IMR-90 (cell line): ENCODE measurements around the gene APOL5.

Experiments used
- BHLHE40 ChIP-seq: fragments of 150-350 bp; IDR thresholded peaks from 2 replicates; pipeline ENCODE4 v1.6.1; 2016; ENCODE audit warnings: mild to moderate bottlenecking, low read depth, low read length
- CEBPB ChIP-seq: IDR thresholded peaks from 2 replicates; pipeline ENCODE4 v1.6.1; 2012; ENCODE audit warnings: low read depth, low read length, improper control_type of control experiment
- FOS ChIP-seq: fragments of 150-350 bp; IDR thresholded peaks from 2 replicates; pipeline ENCODE4 v1.6.1; 2016; ENCODE audit warnings: low read depth, low read length
- MAFK ChIP-seq: IDR thresholded peaks from 2 replicates; pipeline ENCODE4 v1.6.1; 2012; ENCODE audit warnings: low read depth, low read length, improper control_type of control experiment
- MAZ ChIP-seq: IDR thresholded peaks from 2 replicates; pipeline ENCODE4 v1.6.1; 2012; ENCODE audit warnings: low read depth, mild to moderate bottlenecking, low read length, improper control_type of control experiment, moderate library complexity, borderline replicate concordance
- MXI1 ChIP-seq: IDR thresholded peaks from 2 replicates; pipeline ENCODE4 v1.6.1; 2012; ENCODE audit warnings: low read depth, mild to moderate bottlenecking, low read length, moderate library complexity, borderline replicate concordance
- POLR2A ChIP-seq: IDR thresholded peaks from 2 replicates; pipeline ENCODE4 v1.6.1; 2012; ENCODE audit warnings: mild to moderate bottlenecking, low read depth, low read length
- RAD21 ChIP-seq: IDR thresholded peaks from 2 replicates; pipeline ENCODE4 v1.6.1; 2012; ENCODE audit warnings: low read length, improper control_type of control experiment
- RCOR1 ChIP-seq: IDR thresholded peaks from 2 replicates; pipeline ENCODE4 v1.6.1; 2012; ENCODE audit warnings: mild to moderate bottlenecking, low read length, improper control_type of control experiment; ENCODE audit not compliant: insufficient replicate concordance
- RFX5 ChIP-seq: IDR thresholded peaks from 2 replicates; pipeline ENCODE4 v1.8.0; 2012; ENCODE audit warnings: low read depth, mild to moderate bottlenecking, low read length, moderate library complexity
- SMC3 ChIP-seq: fragments of 150-350 bp; IDR thresholded peaks from 2 replicates; pipeline ENCODE4 v1.6.1; 2016; ENCODE audit warnings: low read depth, mild to moderate bottlenecking, antibody characterized with exemption, low read length, moderate library complexity
- USF2 ChIP-seq: fragments of 150-350 bp; IDR thresholded peaks from 2 replicates; pipeline ENCODE4 v1.6.1; 2017; ENCODE audit warnings: mild to moderate bottlenecking, antibody characterized with exemption, low read length, low read depth
- TF ChIP-seq, protein P1 (sequence below): conservative IDR thresholded peaks from 2 replicates; pipeline ENCODE4 v1.5.1; 2012; ENCODE audit warnings: mild to moderate bottlenecking, low read depth, low read length, improper control_type of control experiment

DNA sequence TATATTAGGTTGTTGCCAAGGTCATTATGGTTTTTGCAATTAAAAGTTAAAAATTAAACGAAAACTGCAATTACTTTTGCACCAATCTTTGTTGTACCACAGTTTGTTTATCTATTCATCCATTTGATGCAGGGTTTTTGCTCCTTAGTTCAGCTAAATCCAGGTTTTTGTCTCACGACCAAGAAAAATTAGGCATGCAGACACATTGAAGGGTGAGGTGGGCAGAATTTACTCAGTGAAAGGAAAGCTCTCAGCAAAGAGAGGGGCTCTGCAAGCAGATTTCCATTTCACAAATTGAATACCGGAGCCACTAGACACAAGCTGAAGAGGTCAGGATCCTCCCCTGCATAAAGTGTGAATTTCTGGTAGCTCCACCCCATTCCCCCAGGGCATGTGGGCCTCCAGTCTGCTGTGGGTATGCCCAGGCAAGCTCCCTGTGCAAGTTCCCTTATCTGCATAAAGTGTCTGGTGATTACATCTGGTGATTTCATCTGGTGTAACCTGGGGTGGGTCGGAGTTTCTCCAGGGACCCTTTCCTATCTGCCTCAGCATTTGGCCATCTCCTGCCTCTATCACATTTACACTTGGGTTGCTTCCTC is 36.1 kb upstream of the APOL5 start:
- TF ChIP-seq, protein P1, sequence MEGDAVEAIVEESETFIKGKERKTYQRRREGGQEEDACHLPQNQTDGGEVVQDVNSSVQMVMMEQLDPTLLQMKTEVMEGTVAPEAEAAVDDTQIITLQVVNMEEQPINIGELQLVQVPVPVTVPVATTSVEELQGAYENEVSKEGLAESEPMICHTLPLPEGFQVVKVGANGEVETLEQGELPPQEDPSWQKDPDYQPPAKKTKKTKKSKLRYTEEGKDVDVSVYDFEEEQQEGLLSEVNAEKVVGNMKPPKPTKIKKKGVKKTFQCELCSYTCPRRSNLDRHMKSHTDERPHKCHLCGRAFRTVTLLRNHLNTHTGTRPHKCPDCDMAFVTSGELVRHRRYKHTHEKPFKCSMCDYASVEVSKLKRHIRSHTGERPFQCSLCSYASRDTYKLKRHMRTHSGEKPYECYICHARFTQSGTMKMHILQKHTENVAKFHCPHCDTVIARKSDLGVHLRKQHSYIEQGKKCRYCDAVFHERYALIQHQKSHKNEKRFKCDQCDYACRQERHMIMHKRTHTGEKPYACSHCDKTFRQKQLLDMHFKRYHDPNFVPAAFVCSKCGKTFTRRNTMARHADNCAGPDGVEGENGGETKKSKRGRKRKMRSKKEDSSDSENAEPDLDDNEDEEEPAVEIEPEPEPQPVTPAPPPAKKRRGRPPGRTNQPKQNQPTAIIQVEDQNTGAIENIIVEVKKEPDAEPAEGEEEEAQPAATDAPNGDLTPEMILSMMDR = no peak
- TF ChIP-seq POLR2A (no peak), SMC3 (no peak), MXI1 (no peak), RFX5 (no peak), RAD21 (no peak), BHLHE40 (no peak), USF2 (no peak), CEBPB (no peak), MAFK (no peak), MAZ (no peak), RCOR1 (no peak), FOS (no peak)
